Prostate gland (tissue), 2 donors: ENCODE results near the gene TLR8. TPM values are rescaled to one million over a fixed set of nuclear protein-coding genes. Genes with fewer than 3 reads are reported as not detected.

Source experiments
- DNase-seq: peaks from one replicate; pipeline ENCODE4 v3.0.0-alpha.2; 2019; ENCODE audit warnings: low spot score
- H3K27ac ChIP-seq, 2 donors: fragments of 200-600 bp; sonication (generic); 2 replicates each; pipeline ENCODE4 v1.5.1; 2017 to 2019
- H3K27me3 ChIP-seq: fragments of 200-600 bp; sonication (generic); replicated peaks from 2 replicates; pipeline ENCODE4 v1.5.1; 2019; ENCODE audit not compliant: insufficient read depth
- H3K36me3 ChIP-seq, 2 donors: fragments of 200-600 bp; sonication (generic); 1 replicate in 1 of 2; 2 replicates in 1 of 2; pipeline versions ENCODE4 v1.5.1 to v1.8.1; 2017 to 2019
- H3K4me1 ChIP-seq: fragments of 200-600 bp; sonication (generic); replicated peaks from 2 replicates; pipeline ENCODE4 v1.5.1; 2019
- H3K4me3 ChIP-seq, 2 donors: fragments of 200-600 bp; sonication (generic); 2 replicates each; pipeline ENCODE4 v1.5.1; 2017 to 2019
- H3K9me3 ChIP-seq: fragments of 200-600 bp; sonication (generic); 2 replicates; pipeline ENCODE4 v1.5.1; 2017
- CTCF ChIP-seq, 4 experiments: fragments of 200-600 bp in 2 of 4; fragments of 450-650 bp in 2 of 4; sonication (generic) in 2 of 4; IDR thresholded peaks; 1 replicate in 3 of 4; 2 replicates in 1 of 4; pipeline ENCODE4 v1.5.1; 2016 to 2019; ENCODE audit warnings: antibody characterized with exemption in 4 of 4, mild to moderate bottlenecking in 2 of 4, moderate library complexity in 2 of 4
- POLR2A ChIP-seq: fragments of 450-650 bp; IDR thresholded peaks from one replicate; pipeline ENCODE4 v1.6.1; 2016; ENCODE audit warnings: antibody characterized with exemption, mild to moderate bottlenecking
- POLR2AphosphoS5 ChIP-seq: sonication (generic); formaldehyde crosslinking; IDR thresholded peaks from one replicate; pipeline ENCODE4 v1.6.1; 2017; ENCODE audit warnings: antibody characterized with exemption
- WGBS: methylation state at CpG from one replicate; pipeline ENCODE4 v1.1.5; 2018; 5-methylcytosine and 5-hydroxymethylcytosine counted together
- intact Hi-C: fragments of 100-400 bp; cut with DNase I; formaldehyde crosslinking; loops from one replicate; pipeline ENCODE4 v1.14.2; 2022
- total RNA-seq, 2 donors: library from RNA; depleted of rRNA; stranded (reverse); fragments of >200 nt; gene quantifications; one replicate each; pipeline ENCODE4 v1.1.0, GENCODE V29; 2016

The TLR8 gene
- total RNA-seq = under 1 TPM; 0.18 to 0.57 TPM

- Histone ChIP-seq H3K4me1 (no peaks in the 10 kb centered on the region), H3K4me3 (no peak within 1 kb of the TSS), H3K27ac (no peak within 1 kb of the TSS), H3K36me3 (no peaks in the 10 kb centered on the region), H3K27me3 (no peaks in the 10 kb centered on the region), H3K9me3 (no peaks in the 10 kb centered on the region)
- intact Hi-C loops = no loop called here
- DNase-seq = no peak
- WGBS = 89% methylated on average over 15 of the region's 15 CpGs
- no peak for TF ChIP-seq CTCF (IDR thresholded peaks at IDR 0.05)
- TF ChIP-seq POLR2AphosphoS5 = no peak
- no peak for TF ChIP-seq POLR2A
Measured at GRCh38 chrX:12906046-12906761, at the start of gene TLR8. Gene TLR8, plus strand, starts transcription at chrX:12906620. Its CDS starts 87 bp downstream, at chrX:12906707.

- no peaks in the 10 kb centered on the region for H3K9me3 ChIP-seq
- no peak for TF ChIP-seq POLR2AphosphoS5
- TF ChIP-seq POLR2A = no peak
- no peak for TF ChIP-seq CTCF (IDR thresholded peaks at IDR 0.05)
- intact Hi-C loops = no loop called here
- DNase-seq = no peak
- no peaks in the 10 kb centered on the region for H3K4me1 ChIP-seq
- no peaks in the 10 kb centered on the region for H3K36me3 ChIP-seq
- no peaks in the 10 kb centered on the region for H3K27me3 ChIP-seq
- no peak overlapping the region for H3K4me3 ChIP-seq
- 59% methylated on average over 7 of the region's 7 CpGs for WGBS
- no peak overlapping the region for H3K27ac ChIP-seq
Measured at GRCh38 chrX:12865359-12865758, 41.1 kb upstream of the TLR8 start.

GRCh38 chrX:12866451-12867377 is 39.7 kb upstream of the TLR8 start, which contains the start of gene TLR7:
Gene TLR7, plus strand, starts transcription at chrX:12867072. Its CDS starts 507 bp downstream, at chrX:12867579.
- WGBS = 82% methylated on average over 7 of the region's 7 CpGs
- no peaks in the 10 kb centered on the region for H3K4me1 ChIP-seq
- H3K36me3 ChIP-seq = no peaks in the 10 kb centered on the region
- no peak for DNase-seq
- TF ChIP-seq CTCF (IDR thresholded peaks at IDR 0.05) = no peak
- no peak for TF ChIP-seq POLR2A
- no peak for TF ChIP-seq POLR2AphosphoS5
- no peak within 1 kb of the TSS for H3K4me3 ChIP-seq
- H3K27ac ChIP-seq = no peak within 1 kb of the TSS
- no peaks in the 10 kb centered on the region for H3K9me3 ChIP-seq
- no peaks in the 10 kb centered on the region for H3K27me3 ChIP-seq
- intact Hi-C loops = no loop called here

GRCh38 chrX:12867685-12868084 is 38.7 kb upstream of the TLR8 start:
- no peaks in the 10 kb centered on the region for H3K27me3 ChIP-seq

More at GRCh38 chrX:12867685-12868084, 38.7 kb upstream of the TLR8 start:
- no peaks in the 10 kb centered on the region for H3K9me3 ChIP-seq
- H3K4me1 ChIP-seq = no peaks in the 10 kb centered on the region
- 12% methylated on average over 4 of the region's 4 CpGs for WGBS
- H3K36me3 ChIP-seq = no peaks in the 10 kb centered on the region
- intact Hi-C loops = no loop called here
- TF ChIP-seq POLR2AphosphoS5 (no peak), POLR2A (no peak), CTCF (IDR thresholded peaks at IDR 0.05) (no peak)
- H3K4me3 ChIP-seq = no peak overlapping the region
- DNase-seq = no peak
- H3K27ac ChIP-seq = no peak overlapping the region
